Measurements from ENCODE around the gene PRKCE.

Gene PRKCE

DNA sequence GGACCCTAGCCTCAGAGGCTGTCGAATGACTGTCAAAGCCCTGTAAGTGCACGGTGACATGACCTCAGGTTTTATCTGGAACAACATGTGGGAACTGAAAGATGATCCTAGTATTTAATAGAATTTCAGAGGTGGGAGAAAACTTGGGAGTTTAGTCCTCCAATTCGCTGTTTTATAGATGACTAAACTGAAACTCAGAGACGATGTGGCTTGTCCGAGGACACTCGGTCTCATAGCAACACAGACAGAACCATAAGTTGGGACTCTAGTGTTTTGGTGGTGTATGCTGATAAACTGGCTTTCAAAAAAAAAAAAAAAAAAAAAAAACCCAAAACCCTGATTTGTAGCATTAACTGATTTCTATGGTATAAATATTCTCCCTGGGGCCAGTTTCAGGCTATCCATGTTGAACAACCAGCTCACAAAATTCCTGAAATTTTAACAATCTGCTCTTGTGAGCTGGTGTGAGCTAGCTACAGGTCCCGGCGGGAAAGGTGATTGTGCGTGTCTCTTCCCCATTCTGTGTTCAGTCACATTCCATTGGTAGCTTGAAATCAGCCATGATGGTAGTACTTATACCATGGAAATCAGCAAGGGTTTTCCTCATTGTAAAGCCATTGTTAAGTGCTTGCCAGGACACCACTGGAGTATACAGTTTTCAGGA lies 450.2 kb downstream of the PRKCE start:
- no peak for DNase-seq

DNA sequence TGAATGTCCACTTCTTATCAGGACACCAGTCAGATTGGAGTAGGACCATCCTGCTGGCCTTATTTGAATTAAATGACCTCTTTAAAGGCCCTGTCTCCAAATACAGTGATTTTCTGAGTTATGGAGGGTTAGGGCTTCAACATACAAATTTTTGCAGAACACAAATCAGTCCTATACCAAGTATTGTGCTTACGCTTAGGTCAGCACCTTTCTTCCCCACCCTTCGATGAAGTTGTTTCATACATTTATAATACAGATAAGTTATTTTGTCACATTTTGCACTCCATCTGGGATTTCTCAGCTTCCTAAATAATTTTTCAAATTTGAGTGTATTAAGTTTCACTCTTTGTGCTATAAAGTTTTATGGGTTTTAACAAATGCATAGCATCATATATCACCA lies 455.2 kb downstream of the PRKCE start:
- DNase-seq, result no peak

DNA sequence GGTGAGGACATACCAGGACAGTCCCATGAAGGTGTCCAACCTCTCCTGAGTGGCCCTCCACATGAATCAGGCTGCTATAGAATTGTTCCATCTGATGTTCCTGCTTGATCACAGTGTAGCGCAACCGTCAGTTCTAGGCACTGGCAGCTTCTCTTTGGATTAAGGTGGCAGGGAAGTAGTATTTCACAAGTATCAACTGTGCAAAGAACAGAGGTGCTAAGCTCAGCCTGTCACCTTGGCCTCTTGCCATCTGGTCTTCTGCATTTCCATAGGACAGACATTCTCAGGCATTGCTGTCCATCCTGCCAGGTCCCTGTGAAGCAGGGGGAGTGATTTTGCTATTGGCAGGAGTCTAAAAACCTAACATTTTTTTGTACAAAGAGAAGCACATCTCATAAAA lies 463.5 kb downstream of the PRKCE start:
- DNase-seq, result no peak

DNA sequence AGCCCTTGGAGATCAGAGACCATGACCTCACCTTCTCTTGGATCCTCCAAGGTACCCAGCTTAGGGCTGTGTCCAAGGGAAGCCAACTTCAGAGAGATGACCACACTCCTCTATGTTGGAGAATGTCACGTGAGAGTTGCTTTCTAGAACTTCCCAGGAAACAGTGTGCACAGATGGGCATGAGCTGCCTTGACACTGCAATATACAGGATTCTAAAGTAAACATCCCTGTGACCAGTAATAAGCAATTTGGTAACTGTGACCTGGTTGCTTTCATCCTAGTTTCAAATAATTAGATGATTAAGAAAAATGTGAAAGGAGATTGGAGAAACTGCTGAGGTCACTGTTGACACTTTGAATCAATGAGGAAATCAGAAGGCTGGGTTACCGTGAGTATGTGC lies 464.7 kb downstream of the PRKCE start:
- no peak for DNase-seq

DNA sequence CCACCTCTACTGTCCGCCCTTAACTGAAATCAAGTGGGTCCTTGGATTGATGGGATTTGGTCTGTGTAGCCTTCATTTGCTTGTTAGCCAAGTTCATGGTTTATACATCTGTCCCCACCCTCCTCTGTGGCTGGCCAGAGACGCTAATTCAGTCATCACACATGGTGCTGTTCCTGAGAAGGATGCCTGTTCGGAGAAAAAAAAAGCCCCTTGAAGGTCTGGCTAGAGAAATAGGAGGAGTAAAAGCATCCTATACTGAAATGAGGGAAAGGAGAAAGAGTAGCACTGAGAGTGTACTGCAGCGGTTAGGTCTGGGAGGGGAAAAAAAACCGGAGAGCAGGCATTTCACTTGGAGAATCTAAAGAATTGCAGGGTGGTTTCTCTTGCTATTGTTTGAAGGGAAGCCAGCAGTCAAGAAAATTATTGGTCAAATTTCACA lies 465.1 kb downstream of the PRKCE start:
- peak; percentile 50 for DNase-seq

DNA sequence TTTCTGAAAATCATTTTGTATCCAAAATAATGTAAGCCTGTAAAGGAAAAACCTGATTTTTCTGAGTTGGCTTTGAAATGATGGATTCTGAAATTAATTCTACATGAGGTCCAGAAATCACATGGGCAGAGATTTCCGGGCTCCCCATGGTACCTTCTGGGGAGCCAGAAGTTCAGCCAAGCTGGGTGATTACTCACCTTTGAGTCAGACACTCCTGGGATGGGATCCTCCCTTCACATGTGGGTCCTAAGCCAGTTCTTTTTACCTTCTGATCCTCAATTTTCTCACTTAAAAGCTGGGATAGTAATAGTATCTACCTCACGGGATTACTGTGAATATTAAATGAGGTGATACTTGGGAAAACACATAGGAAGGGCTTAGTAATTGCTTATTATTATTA lies 465.9 kb downstream of the PRKCE start:
- peak; percentile 65 for DNase-seq

DNA sequence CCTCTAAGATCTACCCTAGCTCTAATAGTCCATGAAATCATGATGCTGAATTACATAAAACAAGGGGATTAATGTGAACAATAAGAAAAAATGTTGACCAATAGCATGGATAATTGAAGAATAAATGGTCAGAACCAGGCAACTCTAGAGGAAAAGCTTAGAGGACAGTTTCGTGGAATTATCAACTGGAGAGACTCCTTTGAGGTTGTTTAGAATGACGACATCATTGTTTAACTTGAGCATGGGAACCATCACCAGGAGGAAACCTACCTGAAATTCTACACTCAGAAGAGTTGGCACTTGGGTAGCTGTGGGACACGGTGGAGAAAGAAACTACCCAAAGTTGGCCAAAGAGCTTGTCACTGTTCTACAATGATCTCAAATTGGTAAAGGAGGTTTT lies 466.5 kb downstream of the PRKCE start:
- DNase-seq, result no peak

DNA sequence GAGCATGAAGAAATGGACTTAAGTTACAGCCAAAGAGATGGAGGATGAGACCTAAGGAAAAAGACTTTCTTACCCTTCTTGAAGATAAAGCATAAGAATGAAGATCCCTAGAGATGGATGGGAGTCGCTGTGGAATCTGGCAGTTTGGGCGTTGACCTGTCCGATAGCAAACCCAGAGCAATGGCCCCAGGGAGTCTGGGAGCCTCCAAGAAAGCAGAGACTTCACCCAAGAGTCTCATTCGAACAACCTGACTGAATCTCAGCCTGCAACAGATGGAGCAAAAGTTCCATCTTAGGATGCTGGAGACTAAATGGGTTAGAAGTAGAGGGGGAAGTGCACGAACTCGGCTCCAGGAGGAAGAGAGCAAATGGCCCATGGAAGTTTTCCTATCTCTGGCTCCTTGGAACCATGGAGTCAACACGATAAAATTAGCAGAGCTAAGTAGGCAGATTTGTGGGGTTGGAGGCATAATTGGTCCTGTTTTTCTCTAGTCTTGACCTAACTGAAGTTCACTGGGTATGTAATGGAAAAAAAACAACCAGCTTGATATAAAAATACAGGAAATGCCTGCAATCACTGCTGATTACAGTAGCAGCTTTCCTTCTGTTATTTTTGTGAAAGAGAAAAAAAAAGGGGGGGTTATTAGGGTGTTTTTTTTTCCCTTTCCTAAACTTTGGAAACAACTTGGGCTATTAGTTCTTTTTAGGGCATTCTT lies 467.3 kb downstream of the PRKCE start:
- peak; percentile 49 for DNase-seq

DNA sequence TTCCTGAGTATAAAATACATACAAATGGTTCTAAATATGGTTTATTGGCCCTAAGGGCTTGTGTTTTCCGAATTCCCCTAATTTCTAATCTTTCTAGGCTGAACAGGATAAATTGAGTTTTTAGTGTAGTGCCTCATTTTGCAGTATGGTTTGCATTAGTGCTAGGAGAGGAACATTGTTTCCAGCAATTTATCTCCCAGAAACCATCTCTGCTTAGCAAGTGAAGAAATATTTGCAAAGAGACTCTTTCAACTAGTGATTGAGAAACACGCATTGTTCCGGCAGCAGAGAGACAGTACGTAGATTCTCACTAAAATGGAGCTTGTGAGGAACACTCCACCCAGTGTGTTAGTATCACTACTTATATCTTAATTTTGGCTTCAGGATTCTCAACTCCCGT lies 468.0 kb downstream of the PRKCE start:
- peak; percentile 81 for DNase-seq

DNA sequence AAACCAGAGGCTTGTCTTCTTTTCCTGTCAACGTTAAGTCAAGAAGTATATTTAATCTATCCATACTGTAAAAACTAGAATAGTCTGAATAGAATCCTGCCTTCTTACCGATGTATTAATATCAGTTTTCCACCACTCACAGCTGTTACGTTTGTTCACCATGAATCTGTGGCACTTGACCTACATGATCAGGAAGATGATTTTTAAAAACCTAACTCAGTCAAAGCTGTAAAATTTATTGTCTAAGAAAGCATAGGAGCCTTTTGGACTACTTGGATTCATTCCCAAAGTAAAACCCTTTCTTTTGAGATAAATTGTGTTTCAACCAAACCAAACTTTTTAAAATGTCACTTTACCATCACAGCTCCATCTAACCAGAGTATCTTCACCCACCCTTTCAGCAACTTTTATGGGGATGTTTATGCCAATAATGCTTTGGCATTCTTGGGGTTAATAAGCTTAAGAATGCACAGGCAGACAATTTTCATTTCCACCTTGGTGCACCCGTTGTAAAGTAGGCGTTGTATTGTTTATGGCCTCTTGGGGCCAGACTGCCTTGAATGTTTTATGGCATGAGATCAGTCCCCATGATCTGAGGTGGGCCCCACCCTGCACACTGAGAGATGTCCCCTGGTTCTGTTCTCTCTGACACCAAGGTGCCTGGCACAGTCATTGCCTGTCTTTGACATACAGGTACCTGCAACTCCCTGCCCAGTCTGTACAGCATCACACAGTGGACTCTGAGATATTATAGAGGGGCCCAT lies 469.5 kb downstream of the PRKCE start:
- no peak for DNase-seq

DNA sequence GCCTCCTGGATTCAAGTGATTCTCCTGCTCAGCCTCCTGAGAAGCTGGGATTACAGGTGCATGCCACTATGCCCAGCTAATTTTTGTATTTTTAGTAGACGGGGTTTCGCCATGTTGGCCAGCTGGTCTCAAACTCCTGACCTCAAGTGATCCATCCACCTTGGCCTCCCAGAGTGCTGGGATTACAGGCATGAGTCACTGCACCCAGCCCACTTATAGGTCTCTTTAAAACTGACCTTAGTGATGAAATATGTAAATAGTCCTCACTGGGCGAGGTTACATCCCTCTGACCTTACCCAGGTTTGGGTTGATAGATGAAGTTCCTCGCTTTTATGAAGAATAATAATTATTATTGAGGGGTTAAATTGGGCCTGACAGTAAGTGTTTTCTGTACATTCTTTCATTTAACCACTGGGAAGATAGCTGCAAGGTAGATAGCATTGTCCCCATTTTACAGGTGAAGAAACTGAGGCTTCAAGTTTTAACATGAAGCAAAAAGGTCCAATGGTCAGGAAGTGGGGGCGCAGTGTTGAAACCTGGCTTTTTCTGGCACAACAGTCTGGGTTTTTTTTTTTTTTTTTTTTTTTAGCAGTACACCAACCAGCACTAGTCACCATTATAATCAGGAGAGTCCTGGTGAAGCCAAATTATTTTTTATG lies 471.0 kb downstream of the PRKCE start:
- DNase-seq, result no peak

DNA sequence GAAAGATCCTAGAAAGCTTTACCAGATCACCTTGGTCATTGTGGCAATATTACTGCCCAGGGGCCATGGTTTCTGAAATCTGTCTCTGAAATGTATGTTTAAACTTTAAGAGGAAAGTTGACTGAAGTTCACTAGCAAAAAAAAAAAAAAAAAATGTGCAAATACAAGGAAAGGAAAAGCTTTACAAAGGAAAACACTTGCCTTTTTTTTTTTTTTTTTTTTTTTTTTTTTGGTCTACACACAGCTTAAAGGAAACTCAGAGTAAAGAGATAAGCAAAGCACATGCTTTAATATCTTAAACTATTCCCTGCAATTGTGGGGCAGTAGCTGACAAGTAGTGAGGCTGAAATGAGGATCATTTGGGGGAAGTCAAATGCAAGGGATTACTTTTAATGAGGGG lies 471.5 kb downstream of the PRKCE start:
- no peak for DNase-seq

DNA sequence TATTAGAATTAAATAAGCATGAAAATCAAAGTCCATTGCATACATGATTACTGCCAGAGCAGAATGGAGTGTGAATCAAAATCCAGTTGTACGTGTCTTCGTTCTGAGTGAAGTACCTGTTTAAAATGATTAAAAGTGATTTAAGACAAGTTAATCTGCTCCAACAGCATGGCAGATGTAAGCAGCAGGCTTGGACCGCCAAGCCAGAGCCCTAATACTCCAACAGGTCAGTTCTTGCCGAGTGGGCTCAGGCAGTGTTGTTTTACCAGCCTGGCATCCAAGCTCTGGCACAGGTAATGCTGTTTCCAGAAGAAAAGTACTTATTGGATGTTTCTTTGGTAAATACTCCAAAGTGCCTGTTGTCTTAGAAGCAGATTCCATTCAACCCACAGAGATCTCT lies 474.3 kb downstream of the PRKCE start:
- DNase-seq, result no peak

DNA sequence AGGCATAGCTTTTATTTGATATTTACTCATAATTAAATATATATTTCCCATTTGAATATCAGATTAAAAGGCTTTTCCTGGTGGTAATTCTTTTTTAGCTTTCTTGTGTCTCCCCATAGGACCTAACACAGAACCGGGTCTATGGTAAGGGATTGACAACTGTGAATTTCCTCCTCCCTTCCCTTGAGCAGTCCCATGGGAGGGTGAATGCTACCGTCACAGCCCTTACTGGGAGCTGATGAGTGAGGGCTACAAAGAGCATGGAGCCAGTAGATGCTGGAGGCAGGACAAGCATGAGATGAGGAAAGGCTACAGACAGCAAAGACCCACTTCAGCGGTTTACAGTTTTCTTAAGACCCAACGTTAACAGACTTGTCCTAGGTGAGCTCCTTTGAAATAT lies 475.1 kb downstream of the PRKCE start:
- no peak for DNase-seq

DNA sequence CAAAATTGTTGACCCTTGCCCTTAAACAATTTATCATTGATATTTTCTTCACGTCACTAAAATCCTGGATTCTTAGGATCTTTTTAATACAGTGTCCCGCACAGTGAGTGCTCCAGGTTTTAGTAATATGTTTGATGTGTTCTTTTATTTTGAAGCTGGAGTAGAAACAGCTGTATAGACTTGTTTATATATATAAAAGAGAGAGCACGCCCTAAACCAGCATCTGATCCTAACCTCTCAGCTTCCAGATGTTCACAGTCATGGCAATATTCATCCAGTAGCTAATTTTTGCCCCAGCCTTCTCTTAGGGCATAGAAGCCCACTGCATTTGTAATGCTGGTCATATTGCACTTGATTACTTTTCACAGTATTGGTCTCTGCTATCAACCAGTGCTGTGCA lies 475.7 kb downstream of the PRKCE start:
- no peak for DNase-seq

DNA sequence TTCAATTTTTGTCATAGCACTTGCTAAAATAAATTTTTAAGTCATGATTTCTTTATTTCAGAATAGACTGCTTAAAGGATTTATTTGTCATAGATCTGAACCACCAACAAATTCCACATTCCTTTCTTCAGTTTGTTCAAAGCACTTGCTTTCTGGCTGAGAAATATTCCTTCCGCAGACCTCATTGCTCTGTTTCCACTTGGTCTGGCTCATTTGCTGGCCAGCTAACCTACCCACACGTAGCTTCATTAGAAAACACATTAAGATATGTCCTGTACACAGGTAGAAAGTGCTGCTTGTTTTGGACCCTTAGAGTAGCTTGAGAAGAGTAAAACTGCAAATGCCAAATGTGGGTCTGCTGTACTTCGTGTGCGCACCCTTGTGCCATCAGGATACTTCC lies 479.0 kb downstream of the PRKCE start:
- no peak for DNase-seq

DNA sequence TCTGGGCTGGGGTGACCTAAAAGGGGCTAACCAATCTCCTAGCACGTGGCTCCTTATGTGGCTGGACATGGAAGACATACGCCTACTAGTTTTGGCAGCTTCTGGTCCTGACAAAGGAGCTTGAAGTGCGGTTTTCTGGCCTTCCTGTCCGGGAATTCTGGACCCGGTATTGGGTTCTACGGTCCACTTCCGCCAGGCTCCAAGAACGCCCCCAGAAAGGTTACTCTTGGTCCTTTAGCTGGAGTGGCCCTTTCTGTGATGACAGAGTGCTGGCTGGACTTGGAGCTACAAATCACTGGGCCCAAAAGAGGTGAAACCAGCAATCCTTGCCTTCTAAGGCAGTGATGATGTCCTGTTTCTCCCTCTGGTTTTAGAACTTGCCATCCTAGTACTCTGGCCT lies 481.5 kb downstream of the PRKCE start:
- DNase-seq, result no peak

DNA sequence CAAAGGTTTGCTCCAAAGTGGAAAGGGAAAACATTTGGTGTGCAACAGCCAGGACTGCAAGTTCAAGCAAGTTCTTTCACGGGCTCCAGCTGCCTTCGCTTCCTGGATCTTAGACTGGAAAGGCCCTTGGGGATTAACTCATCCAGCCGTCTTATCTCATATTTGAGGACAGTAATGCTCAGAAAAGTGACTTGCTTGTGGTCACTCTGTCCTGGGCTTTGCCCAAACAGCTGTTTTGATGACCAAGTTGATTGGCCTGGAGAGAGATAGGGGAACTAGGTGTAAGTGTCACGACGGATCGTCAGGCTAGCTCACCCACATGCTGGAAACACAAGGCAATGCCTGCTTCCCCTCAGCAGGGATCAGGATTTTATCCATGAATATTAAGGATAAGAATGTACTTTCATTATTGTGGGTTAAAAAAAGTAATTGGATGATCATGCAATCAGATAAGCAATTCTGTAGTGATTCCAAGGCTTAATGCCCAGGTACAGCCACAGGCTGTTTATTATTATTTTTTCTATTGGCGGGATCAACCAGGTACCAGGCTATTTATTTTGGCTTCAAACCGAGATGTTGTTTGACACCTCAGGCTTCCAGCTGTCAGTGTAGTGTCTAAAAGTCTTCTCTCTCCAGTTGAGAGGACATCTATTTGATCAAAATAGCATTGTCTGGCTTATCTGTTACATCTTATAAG lies 483.2 kb downstream of the PRKCE start:
- DNase-seq, result peak; percentile 45

DNA sequence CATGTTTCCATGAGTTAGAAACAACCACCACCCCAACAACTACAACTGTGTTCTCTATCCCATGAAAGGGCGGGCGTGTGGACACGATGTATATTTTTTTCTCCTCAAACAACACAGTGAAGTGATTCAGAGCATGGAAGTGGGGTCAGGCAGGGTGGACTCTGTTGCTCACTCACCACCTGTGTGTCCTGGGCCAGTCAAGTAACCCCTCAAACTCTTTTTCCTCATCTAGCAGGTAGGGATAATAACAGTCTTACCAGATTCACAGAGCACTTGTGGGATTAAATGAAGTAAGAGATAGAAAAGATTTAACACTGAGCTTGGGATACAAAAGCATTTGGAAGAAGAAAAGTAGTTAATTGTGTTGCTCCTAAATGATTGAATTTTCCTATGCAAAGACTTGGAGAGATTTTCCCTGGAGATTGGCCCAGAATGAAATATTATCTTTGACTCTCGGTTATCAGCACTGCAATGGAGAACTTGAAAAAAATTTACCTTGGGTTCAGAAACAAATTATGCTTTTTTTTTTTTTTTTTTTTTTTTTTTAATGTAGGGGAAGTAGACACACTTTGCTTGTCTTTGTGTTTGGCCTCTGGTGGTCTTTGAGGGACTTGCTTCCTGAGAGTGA lies 483.9 kb downstream of the PRKCE start:
- no peak for DNase-seq

DNA sequence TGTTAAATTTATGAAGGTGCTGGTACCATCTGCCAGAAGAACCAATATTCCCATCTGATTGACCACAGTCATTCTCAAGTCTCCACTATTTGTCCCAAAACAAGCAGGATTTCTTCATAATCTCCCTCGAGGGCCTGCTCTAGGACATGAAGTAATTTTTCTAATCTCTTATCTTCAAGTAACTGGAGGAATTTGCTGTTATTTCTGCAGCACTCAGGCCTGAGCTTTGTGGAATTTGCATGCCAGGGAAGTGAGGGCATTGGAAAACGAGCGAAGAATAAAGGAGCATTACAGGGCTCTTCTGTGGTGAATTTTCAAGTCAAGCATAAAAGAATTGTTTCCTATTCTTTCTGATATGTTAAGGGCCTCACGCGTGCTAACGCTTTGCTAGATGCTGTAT lies 484.5 kb downstream of the PRKCE start:
- peak; percentile 34 for DNase-seq

DNA sequence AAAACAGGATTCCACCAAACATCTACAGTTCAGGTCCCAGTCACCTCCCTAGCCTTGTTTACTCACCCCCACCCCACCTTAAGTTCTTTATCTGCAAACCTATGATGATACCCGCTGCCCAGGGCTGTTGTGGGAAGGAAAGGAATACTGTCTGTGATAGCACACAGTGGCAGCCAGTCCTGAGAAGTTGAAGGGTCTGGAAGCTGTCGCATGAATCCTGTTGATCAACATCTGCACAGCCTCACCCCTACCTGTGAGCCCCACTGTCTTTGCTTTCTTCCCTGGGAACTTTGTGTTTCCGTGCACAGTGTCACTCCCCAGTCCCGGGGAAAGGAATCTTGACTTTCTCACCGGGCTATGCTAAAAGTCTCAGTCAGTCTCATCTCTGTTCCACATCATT lies 485.0 kb downstream of the PRKCE start:
- no peak for DNase-seq

DNA sequence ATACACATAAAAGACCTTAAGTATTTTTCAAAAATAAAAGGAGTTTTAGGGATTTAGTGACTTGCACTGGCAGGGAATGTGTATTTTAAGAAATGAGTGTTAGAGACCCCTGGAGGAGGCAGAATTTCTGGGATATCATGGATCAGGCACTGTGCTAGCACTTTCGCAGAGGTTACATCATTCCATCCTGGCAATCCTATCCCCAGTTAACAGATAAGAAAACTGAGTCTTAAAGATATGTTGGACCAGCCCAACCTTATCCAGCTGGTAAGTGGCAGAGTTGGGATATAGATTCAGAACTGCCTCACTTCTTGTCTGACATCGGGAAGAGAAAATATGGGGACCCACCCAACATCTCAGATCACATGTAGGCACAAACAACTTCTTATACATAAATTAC lies 485.5 kb downstream of the PRKCE start:
- no peak for DNase-seq

All from fibroblast of skin of right biceps (primary cell).